ENCODE results near the gene MTHFSD.

MTHFSD gene

GRCh38 chr16:86516623-86517003 lies 38.4 kb downstream of the MTHFSD start:
- no peak for TF ChIP-seq CTCF (IDR thresholded peaks at IDR 0.05; ENCODE audit: control insufficient read depth, extremely low read depth, insufficient read depth)
- no peak overlapping the region for H3K4me3 ChIP-seq (ENCODE audit: low read depth, low read length)
- no peak for DNase-seq (ENCODE audit: low read depth)

GRCh38 chr16:86515777-86516622 lies 39.0 kb downstream of the MTHFSD start:
- DNase-seq (ENCODE audit: low read depth), result no peak
- no peak overlapping the region for H3K4me3 ChIP-seq (ENCODE audit: low read depth, low read length)
- no peak for TF ChIP-seq CTCF (IDR thresholded peaks at IDR 0.05; ENCODE audit: control insufficient read depth, extremely low read depth, insufficient read depth)

GRCh38 chr16:86515413-86515776 lies 39.6 kb downstream of the MTHFSD start:
- no peak overlapping the region for H3K4me3 ChIP-seq (ENCODE audit: low read depth, low read length)
- no peak for TF ChIP-seq CTCF (IDR thresholded peaks at IDR 0.05; ENCODE audit: control insufficient read depth, extremely low read depth, insufficient read depth)
- no peak for DNase-seq (ENCODE audit: low read depth)

- no peak overlapping the region for H3K4me3 ChIP-seq (ENCODE audit: low read depth, low read length)
- no peak for DNase-seq (ENCODE audit: low read depth)
- TF ChIP-seq CTCF (IDR thresholded peaks at IDR 0.05; ENCODE audit: control insufficient read depth, extremely low read depth, insufficient read depth), result no peak
Observed at GRCh38 chr16:86514481-86515376, 40.3 kb downstream of the MTHFSD start.

- no peak overlapping the region for H3K4me3 ChIP-seq (ENCODE audit: low read depth, low read length)
- no peak for DNase-seq (ENCODE audit: low read depth)
- TF ChIP-seq CTCF (IDR thresholded peaks at IDR 0.05; ENCODE audit: control insufficient read depth, extremely low read depth, insufficient read depth), result no peak
Observed at GRCh38 chr16:86513471-86514277, 41.4 kb downstream of the MTHFSD start.

- no peak overlapping the region for H3K4me3 ChIP-seq (ENCODE audit: low read depth, low read length)
- no peak for DNase-seq (ENCODE audit: low read depth)
- no peak for TF ChIP-seq CTCF (IDR thresholded peaks at IDR 0.05; ENCODE audit: control insufficient read depth, extremely low read depth, insufficient read depth)
Observed at GRCh38 chr16:86512860-86513470, 42.1 kb downstream of the MTHFSD start.
